PC-3 (cell line): Measurements from ENCODE around the gene IQCC.

Experiments used
- CTCF ChIP-seq: fragments of 300-600 bp; sonication (generic); conservative IDR thresholded peaks from 2 replicates; pipeline ENCODE4 v1.5.1; 2017; ENCODE audit warnings: antibody characterized with exemption, low read depth, mild to moderate bottlenecking, low read length
- EZH2 ChIP-seq: fragments of 300-600 bp; sonication (generic); IDR thresholded peaks from one replicate; pipeline ENCODE4 v1.6.1; 2017; ENCODE audit warnings: antibody characterized with exemption, mild to moderate bottlenecking, low read length; ENCODE audit not compliant: unreplicated experiment

DNA sequence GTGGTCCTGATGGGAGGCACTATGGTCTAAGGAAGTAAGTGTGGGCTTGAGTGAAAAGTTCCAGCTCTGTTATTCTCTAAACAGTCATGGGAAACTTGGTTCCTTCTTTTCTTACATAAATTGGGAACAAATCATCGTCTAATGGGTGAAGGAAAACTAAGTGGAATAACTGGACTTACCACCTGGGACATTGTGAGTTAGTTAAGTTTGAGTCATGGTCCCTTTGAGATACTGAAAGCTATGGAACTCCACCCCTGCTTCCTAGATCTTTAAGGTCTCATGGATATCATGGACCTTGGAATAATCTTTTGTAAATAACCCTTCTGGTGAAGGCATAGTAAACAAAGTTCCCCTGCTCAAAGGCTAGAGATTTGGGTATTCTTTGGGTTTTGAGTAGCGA lies 42.1 kb upstream of the IQCC start:
- TF ChIP-seq CTCF (no peak), EZH2 (no peak)
